ENCODE results near the gene MAGI2. TPM values are rescaled to one million over a fixed set of nuclear protein-coding genes. Genes with fewer than 3 reads are reported as not detected.

Gene MAGI2
- polyA plus RNA-seq, 4 donors: 0.22 to 2.1 (median 1.5) TPM

- WGBS, 3 donors: 53 to 77% (median 63%) methylated on average over 2 of the region's 2 CpGs
- FAIRE-seq (no peak), DNase-seq (no peak)
- Histone ChIP-seq H3K4me1 (ENCODE audit: control insufficient read depth in 3 of 3, insufficient read depth in 2 of 3, low read depth in 1 of 3, low read length in 2 of 3) (no peaks in the 10 kb centered on the region), H3K27ac (ENCODE audit: low read depth in 1 of 3, low read length in 2 of 3) (no peak overlapping the region), H3K9me3 (ENCODE audit: control insufficient read depth in 2 of 2, insufficient read depth in 1 of 2, low read depth in 1 of 2, low read length in 1 of 2) (no peaks in the 10 kb centered on the region), H3K27me3 (ENCODE audit: control insufficient read depth in 3 of 3, insufficient read depth in 3 of 3, low read length in 3 of 3) (no peaks in the 10 kb centered on the region), H3K4me3 (ENCODE audit: low read depth in 1 of 3, low read length in 3 of 3) (no peak overlapping the region), H3K36me3 (ENCODE audit: control insufficient read depth in 3 of 3, insufficient read depth in 2 of 3, low read depth in 1 of 3, low read length in 3 of 3) (no peaks in the 10 kb centered on the region)
Observed at GRCh38 chr7:78788464-78788863, 665.0 kb downstream of the MAGI2 start.

DNA sequence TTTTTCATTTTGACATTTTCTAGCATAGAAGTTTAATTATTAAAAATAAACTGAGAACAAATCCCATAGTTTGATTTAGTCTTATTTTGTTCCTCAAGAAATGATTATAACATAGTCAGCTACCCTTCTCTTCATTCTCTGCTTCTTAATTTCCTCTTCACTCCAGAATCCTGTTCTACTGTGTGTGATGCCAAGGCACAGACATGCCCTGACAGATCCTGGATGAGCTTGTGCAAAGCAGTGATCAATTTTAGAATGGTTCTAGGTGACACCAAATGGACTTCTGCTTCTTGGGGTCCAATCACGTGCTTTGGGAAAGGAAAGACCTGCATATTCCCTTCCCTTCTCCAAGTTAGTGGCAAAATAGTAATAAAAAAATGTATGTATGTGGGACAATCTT, 665.6 kb downstream of the MAGI2 start:
- no peaks in the 10 kb centered on the region for H3K9me3 ChIP-seq (ENCODE audit: control insufficient read depth in 2 of 2, insufficient read depth in 1 of 2, low read depth in 1 of 2, low read length in 1 of 2)
- no peak overlapping the region for H3K4me3 ChIP-seq (ENCODE audit: low read depth in 1 of 3, low read length in 3 of 3)
- DNase-seq (no peak), FAIRE-seq (no peak)
- WGBS, 3 donors: 80 to 83% (median 82%) methylated on average over 1 of the region's 1 CpG
- H3K4me1 ChIP-seq (ENCODE audit: control insufficient read depth in 3 of 3, insufficient read depth in 2 of 3, low read depth in 1 of 3, low read length in 2 of 3): no peaks in the 10 kb centered on the region
- H3K27me3 ChIP-seq (ENCODE audit: control insufficient read depth in 3 of 3, insufficient read depth in 3 of 3, low read length in 3 of 3): no peaks in the 10 kb centered on the region
- H3K36me3 ChIP-seq (ENCODE audit: control insufficient read depth in 3 of 3, insufficient read depth in 2 of 3, low read depth in 1 of 3, low read length in 3 of 3): no peaks in the 10 kb centered on the region
- H3K27ac ChIP-seq (ENCODE audit: low read depth in 1 of 3, low read length in 2 of 3): no peak overlapping the region

DNA sequence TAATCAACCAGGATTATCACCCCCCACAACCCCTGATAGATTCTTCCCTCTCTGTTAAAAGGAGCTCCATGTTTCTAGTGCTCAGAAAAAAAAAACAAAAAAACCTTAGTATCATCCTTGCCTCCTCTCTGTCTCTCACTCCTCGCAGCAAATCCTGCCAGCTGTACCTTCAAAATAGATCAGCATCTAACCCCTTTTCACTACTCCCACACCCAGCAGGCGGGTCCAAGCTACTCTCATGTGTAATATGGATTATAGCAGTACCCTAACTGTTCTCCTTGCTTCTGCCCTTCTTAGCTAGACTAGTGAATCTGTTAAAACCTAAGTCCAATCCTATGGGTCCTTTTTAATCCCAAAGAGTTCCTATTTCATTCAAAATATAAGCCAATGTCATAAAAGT, 667.4 kb downstream of the MAGI2 start:
- FAIRE-seq: no peak
- WGBS, 3 donors: 70 to 82% (median 77%) methylated on average over 2 of the region's 2 CpGs
- no peaks in the 10 kb centered on the region for H3K36me3 ChIP-seq (ENCODE audit: control insufficient read depth in 3 of 3, insufficient read depth in 2 of 3, low read depth in 1 of 3, low read length in 3 of 3)

GRCh38 chr7:78783179-78783962, 670.1 kb downstream of the MAGI2 start:
- Histone ChIP-seq H3K4me3 (ENCODE audit: low read depth in 1 of 3, low read length in 3 of 3) (no peak overlapping the region), H3K9me3 (ENCODE audit: control insufficient read depth in 2 of 2, insufficient read depth in 1 of 2, low read depth in 1 of 2, low read length in 1 of 2) (no peaks in the 10 kb centered on the region), H3K27me3 (ENCODE audit: control insufficient read depth in 3 of 3, insufficient read depth in 3 of 3, low read length in 3 of 3) (no peaks in the 10 kb centered on the region), H3K4me1 (ENCODE audit: control insufficient read depth in 3 of 3, insufficient read depth in 2 of 3, low read depth in 1 of 3, low read length in 2 of 3) (no peaks in the 10 kb centered on the region), H3K36me3 (ENCODE audit: control insufficient read depth in 3 of 3, insufficient read depth in 2 of 3, low read depth in 1 of 3, low read length in 3 of 3) (no peaks in the 10 kb centered on the region), H3K27ac (ENCODE audit: low read depth in 1 of 3, low read length in 2 of 3) (no peak overlapping the region)
- no peak for DNase-seq
- FAIRE-seq: no peak
- WGBS, 3 donors: 76 to 84% (median 78%) methylated on average over 9 of the region's 9 CpGs

More for the DNA sequence above, 667.4 kb downstream of the MAGI2 start:
- no peak overlapping the region for H3K4me3 ChIP-seq (ENCODE audit: low read depth in 1 of 3, low read length in 3 of 3)
- no peak overlapping the region for H3K27ac ChIP-seq (ENCODE audit: low read depth in 1 of 3, low read length in 2 of 3)
- H3K4me1 ChIP-seq (ENCODE audit: control insufficient read depth in 3 of 3, insufficient read depth in 2 of 3, low read depth in 1 of 3, low read length in 2 of 3): no peaks in the 10 kb centered on the region
- no peaks in the 10 kb centered on the region for H3K9me3 ChIP-seq (ENCODE audit: control insufficient read depth in 2 of 2, insufficient read depth in 1 of 2, low read depth in 1 of 2, low read length in 1 of 2)
- no peak for DNase-seq
- no peaks in the 10 kb centered on the region for H3K27me3 ChIP-seq (ENCODE audit: control insufficient read depth in 3 of 3, insufficient read depth in 3 of 3, low read length in 3 of 3)

GRCh38 chr7:78780560-78780959, 672.9 kb downstream of the MAGI2 start:
- Histone ChIP-seq H3K4me3 (ENCODE audit: low read depth in 1 of 3, low read length in 3 of 3) (no peak overlapping the region), H3K27me3 (ENCODE audit: control insufficient read depth in 3 of 3, insufficient read depth in 3 of 3, low read length in 3 of 3) (no peaks in the 10 kb centered on the region), H3K9me3 (ENCODE audit: control insufficient read depth in 2 of 2, insufficient read depth in 1 of 2, low read depth in 1 of 2, low read length in 1 of 2) (no peaks in the 10 kb centered on the region), H3K27ac (ENCODE audit: low read depth in 1 of 3, low read length in 2 of 3) (no peak overlapping the region), H3K4me1 (ENCODE audit: control insufficient read depth in 3 of 3, insufficient read depth in 2 of 3, low read depth in 1 of 3, low read length in 2 of 3) (no peaks in the 10 kb centered on the region), H3K36me3 (ENCODE audit: control insufficient read depth in 3 of 3, insufficient read depth in 2 of 3, low read depth in 1 of 3, low read length in 3 of 3) (no peaks in the 10 kb centered on the region)
- DNase-seq: peak in 1 of 2 donors; percentile 16
- 17 to 48% (median 25%) methylated on average over 4 of the region's 4 CpGs for WGBS, 3 donors
- FAIRE-seq: no peak

GRCh38 chr7:78779788-78780187, 673.7 kb downstream of the MAGI2 start:
- FAIRE-seq (no peak), DNase-seq (no peak)
- Histone ChIP-seq H3K9me3 (ENCODE audit: control insufficient read depth in 2 of 2, insufficient read depth in 1 of 2, low read depth in 1 of 2, low read length in 1 of 2) (no peaks in the 10 kb centered on the region), H3K4me3 (ENCODE audit: low read depth in 1 of 3, low read length in 3 of 3) (no peak overlapping the region), H3K27ac (ENCODE audit: low read depth in 1 of 3, low read length in 2 of 3) (no peak overlapping the region), H3K27me3 (ENCODE audit: control insufficient read depth in 3 of 3, insufficient read depth in 3 of 3, low read length in 3 of 3) (no peaks in the 10 kb centered on the region), H3K36me3 (ENCODE audit: control insufficient read depth in 3 of 3, insufficient read depth in 2 of 3, low read depth in 1 of 3, low read length in 3 of 3) (no peaks in the 10 kb centered on the region), H3K4me1 (ENCODE audit: control insufficient read depth in 3 of 3, insufficient read depth in 2 of 3, low read depth in 1 of 3, low read length in 2 of 3) (no peaks in the 10 kb centered on the region)
- WGBS, 3 donors: 94 to 96% (median 96%) methylated on average over 2 of the region's 2 CpGs

DNA sequence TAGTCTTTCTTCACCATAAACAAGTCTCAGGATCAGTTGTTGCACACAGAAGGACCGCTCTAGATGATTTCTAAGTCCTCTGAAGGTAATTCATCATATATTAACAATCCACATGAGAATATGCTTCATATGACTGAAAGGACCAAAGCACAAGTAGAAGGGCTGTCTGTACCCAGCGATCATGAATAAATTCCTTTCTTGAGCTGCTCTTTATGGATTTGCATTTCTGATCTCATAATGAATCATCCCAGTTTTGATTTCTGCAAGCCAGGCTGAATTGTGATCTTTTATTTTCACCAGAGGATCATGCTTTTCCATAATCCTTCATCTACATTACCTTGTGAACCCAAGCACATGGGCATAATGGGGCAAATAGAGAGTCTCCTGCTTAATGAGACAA, 675.6 kb downstream of the MAGI2 start:
- H3K4me3 ChIP-seq (ENCODE audit: low read depth in 1 of 3, low read length in 3 of 3): no peak overlapping the region
- WGBS, 3 donors: 86 to 89% (median 88%) methylated on average over 2 of the region's 2 CpGs
- no peak for FAIRE-seq

GRCh38 chr7:78770422-78771410, 682.8 kb downstream of the MAGI2 start:
- no peak for FAIRE-seq
- WGBS, 3 donors: 4 to 6% (median 4%) methylated on average over 16 of the region's 16 CpGs

More for the DNA sequence above, 675.6 kb downstream of the MAGI2 start:
- no peak for DNase-seq
- Histone ChIP-seq H3K27me3 (ENCODE audit: control insufficient read depth in 3 of 3, insufficient read depth in 3 of 3, low read length in 3 of 3) (peaks cover 0 to 3% (median 0%) of the 10 kb centered on the region in 3 donors), H3K36me3 (ENCODE audit: control insufficient read depth in 3 of 3, insufficient read depth in 2 of 3, low read depth in 1 of 3, low read length in 3 of 3) (no peaks in the 10 kb centered on the region), H3K9me3 (ENCODE audit: control insufficient read depth in 2 of 2, insufficient read depth in 1 of 2, low read depth in 1 of 2, low read length in 1 of 2) (no peaks in the 10 kb centered on the region), H3K4me1 (ENCODE audit: control insufficient read depth in 3 of 3, insufficient read depth in 2 of 3, low read depth in 1 of 3, low read length in 2 of 3) (no peaks in the 10 kb centered on the region), H3K27ac (ENCODE audit: low read depth in 1 of 3, low read length in 2 of 3) (no peak overlapping the region)

More at GRCh38 chr7:78770422-78771410, 682.8 kb downstream of the MAGI2 start:
- Histone ChIP-seq H3K36me3 (ENCODE audit: control insufficient read depth in 3 of 3, insufficient read depth in 2 of 3, low read depth in 1 of 3, low read length in 3 of 3) (no peaks in the 10 kb centered on the region), H3K27ac (ENCODE audit: low read depth in 1 of 3, low read length in 2 of 3) (no peak overlapping the region), H3K9me3 (ENCODE audit: control insufficient read depth in 2 of 2, insufficient read depth in 1 of 2, low read depth in 1 of 2, low read length in 1 of 2) (no peaks in the 10 kb centered on the region), H3K27me3 (ENCODE audit: control insufficient read depth in 3 of 3, insufficient read depth in 3 of 3, low read length in 3 of 3) (peaks cover 0 to 19% (median 0%) of the 10 kb centered on the region in 3 donors), H3K4me3 (ENCODE audit: low read depth in 1 of 3, low read length in 3 of 3) (peak overlapping the region in 1 of 3 donors; percentile 20), H3K4me1 (ENCODE audit: control insufficient read depth in 3 of 3, insufficient read depth in 2 of 3, low read depth in 1 of 3, low read length in 2 of 3) (no peaks in the 10 kb centered on the region)
- peak in 1 of 2 donors; percentile 17 for DNase-seq
